ENCODE measurements around the gene IZUMO4. TPM values are rescaled to one million over a fixed set of nuclear protein-coding genes. Genes with fewer than 3 reads are reported as not detected.

Gene IZUMO4
- total and polyA plus RNA-seq, 7 donors = 2.3 to 8.5 (median 4.2) TPM

DNA sequence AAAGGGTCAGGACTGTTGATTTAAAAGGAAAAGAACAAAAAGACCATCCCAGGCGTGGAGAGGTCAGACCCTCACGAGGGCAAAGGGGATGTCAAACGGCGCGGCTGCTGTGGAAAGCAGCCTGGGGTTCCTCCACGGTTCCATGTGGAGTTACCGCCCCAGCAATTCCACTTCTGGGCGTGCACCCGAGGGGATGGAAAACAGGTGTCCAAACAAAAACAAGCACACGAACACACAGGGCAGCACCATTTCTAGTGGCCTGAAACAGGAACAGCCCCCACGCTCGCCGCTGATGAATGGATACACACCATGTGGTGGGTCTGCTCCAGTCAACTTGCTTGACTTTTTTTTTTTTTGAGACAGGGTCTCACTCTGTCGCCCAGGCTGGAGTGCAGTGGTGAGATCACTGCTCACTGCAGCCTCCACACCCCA is 43.4 kb downstream of the IZUMO4 start:
- Histone ChIP-seq H3K27ac (no peak overlapping the region), H3K4me1 (peaks cover 0 to 2% (median under 1%) of the 10 kb centered on the region in 4 donors), H3K27me3 (no peaks in the 10 kb centered on the region), H3K4me3 (no peak overlapping the region), H3K36me3 (peaks cover 18 to 37% (median 26%) of the 10 kb centered on the region in 4 donors), H3K9me3 (no peaks in the 10 kb centered on the region)
- no peak for DNase-seq
- WGBS, 2 donors = 81 to 83% methylated on average over 14 of the region's 14 CpGs
- TF ChIP-seq EP300 (IDR thresholded peaks at IDR 0.05) (no peak), POLR2AphosphoS5 (IDR thresholded peaks at IDR 0.05) (no peak), CTCF (IDR thresholded peaks at IDR 0.05) (no peak), POLR2A (IDR thresholded peaks at IDR 0.05) (no peak)
- intact Hi-C loops (cut with DNase I) = no loop called here

DNA sequence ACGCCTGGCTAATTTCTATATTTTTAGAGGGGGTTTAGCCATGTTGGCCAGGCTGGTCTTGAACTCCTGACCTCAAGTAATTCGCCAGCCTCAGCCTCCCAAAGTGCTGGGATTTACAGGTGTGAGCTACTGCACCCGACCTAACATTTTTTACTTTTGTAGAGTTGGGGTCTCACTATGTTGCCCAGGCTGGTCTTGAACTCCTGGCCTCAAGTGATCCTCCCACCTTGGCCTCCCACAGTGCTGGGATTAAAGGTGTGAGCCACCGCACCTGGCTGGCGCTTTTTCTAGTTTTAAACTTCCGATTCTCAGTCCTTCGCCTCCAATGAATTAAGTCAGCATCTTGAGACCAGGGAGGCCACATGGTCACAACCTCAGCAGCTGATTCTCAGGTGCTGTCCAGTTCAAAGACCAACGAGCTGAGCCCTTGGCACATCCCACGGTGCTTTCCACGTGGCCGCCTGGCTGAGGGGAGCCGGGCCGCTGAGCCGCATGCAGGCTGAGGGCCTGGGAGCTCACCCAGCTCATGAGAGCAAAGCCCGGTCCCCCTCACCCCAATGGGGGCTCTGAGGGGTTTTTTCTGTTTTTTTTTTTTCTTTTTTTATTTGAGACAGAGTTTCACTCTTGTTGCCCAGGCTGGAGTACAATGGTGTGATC is 45.6 kb downstream of the IZUMO4 start:
- H3K36me3 ChIP-seq = peaks cover 10 to 27% (median 13%) of the 10 kb centered on the region in 4 donors
- no peaks in the 10 kb centered on the region for H3K9me3 ChIP-seq
- no peak for DNase-seq
- H3K27me3 ChIP-seq = no peaks in the 10 kb centered on the region
- no peak overlapping the region for H3K27ac ChIP-seq
- TF ChIP-seq CTCF (IDR thresholded peaks at IDR 0.05) = no peak
- no peak for TF ChIP-seq EP300 (IDR thresholded peaks at IDR 0.05)
- TF ChIP-seq POLR2A (IDR thresholded peaks at IDR 0.05) = no peak
- TF ChIP-seq POLR2AphosphoS5 (IDR thresholded peaks at IDR 0.05) = no peak
- WGBS, 2 donors = 94 to 96% methylated on average over 15 of the region's 15 CpGs
- H3K4me3 ChIP-seq = no peak overlapping the region
- intact Hi-C loops (cut with DNase I) = no loop called here
- peaks cover 0 to 13% (median 9%) of the 10 kb centered on the region in 4 donors for H3K4me1 ChIP-seq

GRCh38 chr19:2144190-2144589 is 47.5 kb downstream of the IZUMO4 start:
- no peak overlapping the region for H3K27ac ChIP-seq
- TF ChIP-seq POLR2A (IDR thresholded peaks at IDR 0.05) (no peak), EP300 (IDR thresholded peaks at IDR 0.05) (no peak), POLR2AphosphoS5 (IDR thresholded peaks at IDR 0.05) (no peak), CTCF (IDR thresholded peaks at IDR 0.05) (no peak)
- no peak for DNase-seq
- peaks cover 0 to 32% (median 16%) of the 10 kb centered on the region in 4 donors for H3K4me1 ChIP-seq
- H3K27me3 ChIP-seq = no peaks in the 10 kb centered on the region
- WGBS, 2 donors = 95 to 96% methylated on average over 15 of the region's 15 CpGs
- intact Hi-C loops (cut with DNase I) = no loop called here
- H3K4me3 ChIP-seq = no peak overlapping the region
- no peaks in the 10 kb centered on the region for H3K9me3 ChIP-seq
- peaks cover 0 to 14% (median 2%) of the 10 kb centered on the region in 4 donors for H3K36me3 ChIP-seq

DNA sequence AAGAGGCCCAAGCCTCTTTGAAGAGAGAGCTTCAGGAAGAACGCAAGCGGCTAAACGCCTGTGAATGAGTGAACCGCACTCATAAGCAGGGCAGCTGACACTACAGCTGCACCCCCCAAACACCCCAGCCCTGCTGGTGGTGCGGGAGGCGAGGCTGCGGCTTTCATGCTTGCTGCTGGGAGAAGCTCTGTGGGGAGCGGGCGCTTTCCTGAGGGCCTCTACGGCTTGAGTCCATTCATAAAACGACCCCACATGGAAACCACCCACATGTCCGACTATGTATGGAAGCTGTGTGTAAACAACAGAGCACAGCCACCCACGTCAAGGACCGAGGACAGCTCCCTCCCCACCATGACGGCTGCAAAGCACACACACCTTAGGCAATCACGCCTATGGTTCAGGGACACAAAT is 49.1 kb downstream of the IZUMO4 start:
- Histone ChIP-seq H3K27me3 (no peaks in the 10 kb centered on the region), H3K4me1 (peaks cover 0 to 48% (median 33%) of the 10 kb centered on the region in 4 donors), H3K9me3 (no peaks in the 10 kb centered on the region), H3K4me3 (no peak overlapping the region), H3K36me3 (peaks cover 0 to 7% (median 0%) of the 10 kb centered on the region in 4 donors), H3K27ac (no peak overlapping the region)
- no peak for TF ChIP-seq EP300 (IDR thresholded peaks at IDR 0.05)
- no peak for TF ChIP-seq POLR2A (IDR thresholded peaks at IDR 0.05)
- no peak for TF ChIP-seq CTCF (IDR thresholded peaks at IDR 0.05)
- no peak for TF ChIP-seq POLR2AphosphoS5 (IDR thresholded peaks at IDR 0.05)
- intact Hi-C loops (cut with DNase I) = no loop called here
- DNase-seq = no peak
- WGBS, 2 donors = 74% methylated on average over 16 of the region's 16 CpGs
